Measurements from ENCODE around the gene NXF1. TPM values are rescaled to one million over a fixed set of nuclear protein-coding genes. Genes with fewer than 3 reads are reported as not detected.
"Not testable (repeated sequence)": the region's sequence is repeated elsewhere in the genome, so short reads cannot be mapped to it uniquely, and the experiment has no call there.

The NXF1 gene
- total RNA-seq, 1 donor, result 33.2 TPM

- no peak for DNase-seq (ENCODE audit: low read depth)
- H3K4me3 ChIP-seq (ENCODE audit: low read depth, low read length), result peak overlapping the region; percentile 97
- TF ChIP-seq CTCF (IDR thresholded peaks at IDR 0.05; ENCODE audit: insufficient read depth, low read depth, low read length), result no peak
Measured at GRCh38 chr11:62752994-62753735, 52.1 kb downstream of the NXF1 start.

GRCh38 chr11:62752177-62752785 is 53.0 kb downstream of the NXF1 start:
- TF ChIP-seq CTCF (IDR thresholded peaks at IDR 0.05; ENCODE audit: insufficient read depth, low read depth, low read length), result no peak
- DNase-seq (ENCODE audit: low read depth), result no peak
- no peak overlapping the region for H3K4me3 ChIP-seq (ENCODE audit: low read depth, low read length)

GRCh38 chr11:62749931-62750330 is 55.3 kb downstream of the NXF1 start:
- not testable (repeated sequence) for H3K4me3 ChIP-seq (ENCODE audit: low read depth, low read length); DNase-seq (ENCODE audit: low read depth)

GRCh38 chr11:62747475-62748160 is 57.6 kb downstream of the NXF1 start:
- TF ChIP-seq CTCF (IDR thresholded peaks at IDR 0.05; ENCODE audit: insufficient read depth, low read depth, low read length), result no peak
- no peak for DNase-seq (ENCODE audit: low read depth)
- H3K4me3 ChIP-seq (ENCODE audit: low read depth, low read length), result no peak overlapping the region

Small RNAs within 50 kb of the gene (small RNA-seq; reads per million reads assigned to genes)
- gene MIR6514, result 0.94 reads per million, percentile 7 among the genes with 10 or more reads in this experiment
- not detected for gene RF00099
- gene RNU6-118P, result not detected
- not detected for gene SNORD22
- not detected for gene SNORD26
- not detected for gene SNORD27
- gene SNORD28, result not detected
- 69.5 reads per million, percentile 96 among the genes with 10 or more reads in this experiment for gene SNORD30

Other genes starting within 250 kb of the NXF1 start
- 876 and 1,014 TPM in 2 replicates for gene EEF1G, start 231.5 kb downstream of the NXF1 start, total RNA-seq
- 4.3 and 5.2 TPM in 2 replicates for gene TUT1, start 213.9 kb downstream of the NXF1 start, total RNA-seq
- gene MTA2, start 203.6 kb downstream of the NXF1 start, total RNA-seq, result 145 and 197 TPM in 2 replicates
- 15.5 and 21.6 TPM in 2 replicates for gene EML3, start 192.7 kb downstream of the NXF1 start, total RNA-seq
- 2.9 and 3.0 TPM in 2 replicates for gene ROM1, start 192.2 kb downstream of the NXF1 start, total RNA-seq
- gene B3GAT3, start 183.5 kb downstream of the NXF1 start, total RNA-seq, result 35.4 and 36.3 TPM in 2 replicates
- gene GANAB, start 158.8 kb downstream of the NXF1 start, total RNA-seq, result 178 and 211 TPM in 2 replicates
- gene INTS5, start 152.1 kb downstream of the NXF1 start, total RNA-seq, result 20.7 and 21.6 TPM in 2 replicates
- 23.7 and 27.7 TPM in 2 replicates for gene C11orf98, start 140.2 kb downstream of the NXF1 start, total RNA-seq
- gene CSKMT, start 140.1 kb downstream of the NXF1 start, total RNA-seq, result 4.5 and 7.8 TPM in 2 replicates
- 6.5 and 10.0 TPM in 2 replicates for gene UQCC3, start 133.8 kb downstream of the NXF1 start, total RNA-seq
- gene LBHD1, start 133.2 kb downstream of the NXF1 start, total RNA-seq, result 4.3 and 7.4 TPM in 2 replicates
- 52.7 and 108 TPM in 2 replicates for gene UBXN1, start 126.4 kb downstream of the NXF1 start, total RNA-seq
- gene LRRN4CL, start 115.9 kb downstream of the NXF1 start, total RNA-seq, result 6.9 and 15.5 TPM in 2 replicates
- 53.5 and 59.3 TPM in 2 replicates for gene BSCL2, start 98.0 kb downstream of the NXF1 start, total RNA-seq
- not detected in 2 replicates for gene GNG3, start 97.8 kb downstream of the NXF1 start, total RNA-seq
- gene HNRNPUL2, start 78.0 kb downstream of the NXF1 start, total RNA-seq, result 15.5 and 17.3 TPM in 2 replicates
- 28.0 and 36.7 TPM in 2 replicates for gene TTC9C, start 77.0 kb downstream of the NXF1 start, total RNA-seq
- gene ZBTB3, start 51.3 kb downstream of the NXF1 start, total RNA-seq, result 12.9 and 13.4 TPM in 2 replicates
- gene POLR2G, start 43.9 kb downstream of the NXF1 start, total RNA-seq, result 45.8 and 55.7 TPM in 2 replicates
- 16.8 and 22.2 TPM in 2 replicates for gene TAF6L, start 34.0 kb downstream of the NXF1 start, total RNA-seq
- gene TMEM179B, start 18.0 kb downstream of the NXF1 start, total RNA-seq, result 38.0 and 45.8 TPM in 2 replicates
- 14.5 and 14.7 TPM in 2 replicates for gene TMEM223, start 13.4 kb downstream of the NXF1 start, total RNA-seq
- gene STX5, start 26.6 kb upstream of the NXF1 start, total RNA-seq, result 35.1 and 47.5 TPM in 2 replicates
- gene TEX54, start 27.4 kb upstream of the NXF1 start, total RNA-seq, result not detected in 2 replicates
- 36.1 and 39.7 TPM in 2 replicates for gene WDR74, start 34.1 kb upstream of the NXF1 start, total RNA-seq
- 117 and 190 TPM in 2 replicates for gene SLC3A2, start 75.5 kb upstream of the NXF1 start, total RNA-seq
- gene CHRM1, start 115.9 kb upstream of the NXF1 start, total RNA-seq, result not detected in 2 replicates
- not detected in 2 replicates for gene SLC22A6, start 179.5 kb upstream of the NXF1 start, total RNA-seq
- not detected in 2 replicates for gene SLC22A8, start 210.4 kb upstream of the NXF1 start, total RNA-seq

Data from fibroblast of villous mesenchyme (primary cell).